ENCODE measurements around the gene CDK2AP2.
"Not testable (repeated sequence)": the region's sequence is repeated elsewhere in the genome, so short reads cannot be mapped to it uniquely, and the experiment has no call there.

CDK2AP2 gene

GRCh38 chr11:67507864-67508485, at the start of gene CDK2AP2:
TSS of gene CDK2AP2 (minus strand) at chr11:67508162. CDS start at chr11:67508082, 80 bp downstream.
- DNase-seq = peak; percentile 99 to 100

- no peak for DNase-seq
Observed at GRCh38 chr11:67556244-67556643, 48.3 kb upstream of the CDK2AP2 start.

- DNase-seq = not testable (repeated sequence)
Observed at GRCh38 chr11:67551697-67552096, 43.7 kb upstream of the CDK2AP2 start.

- DNase-seq = no peak
Observed at GRCh38 chr11:67551127-67551526, 43.2 kb upstream of the CDK2AP2 start.

GRCh38 chr11:67548555-67549110, 40.7 kb upstream of the CDK2AP2 start:
- no peak for DNase-seq

- DNase-seq = not testable (repeated sequence)
Observed at GRCh38 chr11:67548112-67548511, 40.1 kb upstream of the CDK2AP2 start.

GRCh38 chr11:67545280-67545679, 37.3 kb upstream of the CDK2AP2 start:
- no peak for DNase-seq

GRCh38 chr11:67544616-67545242, 36.8 kb upstream of the CDK2AP2 start:
- no peak for DNase-seq

GRCh38 chr11:67543585-67543984, 35.6 kb upstream of the CDK2AP2 start:
- DNase-seq = no peak

- DNase-seq = no peak
Observed at GRCh38 chr11:67542971-67543370, 35.0 kb upstream of the CDK2AP2 start.

- no peak for DNase-seq
Observed at GRCh38 chr11:67542169-67542568, 34.2 kb upstream of the CDK2AP2 start.

GRCh38 chr11:67541198-67541597, 33.2 kb upstream of the CDK2AP2 start:
- no peak for DNase-seq

- no peak for DNase-seq
Observed at GRCh38 chr11:67539550-67539949, 31.6 kb upstream of the CDK2AP2 start.

- no peak for DNase-seq
Observed at GRCh38 chr11:67538823-67539505, 31.0 kb upstream of the CDK2AP2 start.

GRCh38 chr11:67538306-67538705, 30.3 kb upstream of the CDK2AP2 start:
- DNase-seq = no peak

- DNase-seq = no peak
Observed at GRCh38 chr11:67535561-67535960, 27.6 kb upstream of the CDK2AP2 start.

GRCh38 chr11:67534070-67534679, 26.2 kb upstream of the CDK2AP2 start:
- DNase-seq = no peak

GRCh38 chr11:67532889-67533288, 24.9 kb upstream of the CDK2AP2 start:
- DNase-seq = no peak

GRCh38 chr11:67530282-67530592, 22.3 kb upstream of the CDK2AP2 start:
- no peak for DNase-seq

GRCh38 chr11:67528376-67528775, 20.4 kb upstream of the CDK2AP2 start:
- DNase-seq = no peak

GRCh38 chr11:67525275-67525976, 17.5 kb upstream of the CDK2AP2 start:
- DNase-seq = no peak

GRCh38 chr11:67524480-67524808, 16.5 kb upstream of the CDK2AP2 start:
- no peak for DNase-seq
